Choroid plexus epithelial cell (primary cell): ENCODE results near the gene TMSB15A.
"Not testable (repeated sequence)": the region's sequence is repeated elsewhere in the genome, so short reads cannot be mapped to it uniquely, and the experiment has no call there.

Experiments
- DNase-seq: peaks from one replicate; pipeline ENCODE4 v3.0.0-alpha.2; 2010; ENCODE audit warnings: low read depth
- H3K4me3 ChIP-seq: 2 replicates; pipeline ENCODE4 v1.5.1; 2011; ENCODE audit warnings: low read depth, mild to moderate bottlenecking, control low read depth, low read length, moderate library complexity
- TF ChIP-seq, protein P1 (sequence below): conservative IDR thresholded peaks from 2 replicates; pipeline ENCODE4 v1.5.1; 2011; ENCODE audit warnings: low read depth, mild to moderate bottlenecking, control low read depth, inconsistent platforms, low read length, moderate library complexity

Gene TMSB15A

DNA sequence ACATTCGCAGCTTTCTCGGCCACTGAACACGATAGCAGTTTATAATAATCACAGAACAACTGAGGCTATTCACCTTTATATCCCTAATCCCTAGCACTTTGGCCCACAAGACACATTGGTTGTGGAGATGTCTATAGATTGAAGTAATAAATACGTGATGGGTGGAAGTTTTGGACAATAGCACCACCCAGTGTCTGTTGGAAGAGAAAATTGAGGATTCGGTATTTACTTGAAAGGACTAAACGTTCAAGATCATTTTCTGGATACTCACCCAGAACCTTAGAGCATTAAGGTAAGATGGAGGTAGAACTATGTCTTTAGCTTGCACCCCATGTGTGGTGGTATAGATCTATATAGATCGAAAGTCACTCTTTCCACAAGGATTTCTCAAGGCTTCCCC, 787 bp upstream of the TMSB15A start:
- TF ChIP-seq, protein P1, sequence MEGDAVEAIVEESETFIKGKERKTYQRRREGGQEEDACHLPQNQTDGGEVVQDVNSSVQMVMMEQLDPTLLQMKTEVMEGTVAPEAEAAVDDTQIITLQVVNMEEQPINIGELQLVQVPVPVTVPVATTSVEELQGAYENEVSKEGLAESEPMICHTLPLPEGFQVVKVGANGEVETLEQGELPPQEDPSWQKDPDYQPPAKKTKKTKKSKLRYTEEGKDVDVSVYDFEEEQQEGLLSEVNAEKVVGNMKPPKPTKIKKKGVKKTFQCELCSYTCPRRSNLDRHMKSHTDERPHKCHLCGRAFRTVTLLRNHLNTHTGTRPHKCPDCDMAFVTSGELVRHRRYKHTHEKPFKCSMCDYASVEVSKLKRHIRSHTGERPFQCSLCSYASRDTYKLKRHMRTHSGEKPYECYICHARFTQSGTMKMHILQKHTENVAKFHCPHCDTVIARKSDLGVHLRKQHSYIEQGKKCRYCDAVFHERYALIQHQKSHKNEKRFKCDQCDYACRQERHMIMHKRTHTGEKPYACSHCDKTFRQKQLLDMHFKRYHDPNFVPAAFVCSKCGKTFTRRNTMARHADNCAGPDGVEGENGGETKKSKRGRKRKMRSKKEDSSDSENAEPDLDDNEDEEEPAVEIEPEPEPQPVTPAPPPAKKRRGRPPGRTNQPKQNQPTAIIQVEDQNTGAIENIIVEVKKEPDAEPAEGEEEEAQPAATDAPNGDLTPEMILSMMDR = peak; percentile 21
- no peak overlapping the region for H3K4me3 ChIP-seq

DNA sequence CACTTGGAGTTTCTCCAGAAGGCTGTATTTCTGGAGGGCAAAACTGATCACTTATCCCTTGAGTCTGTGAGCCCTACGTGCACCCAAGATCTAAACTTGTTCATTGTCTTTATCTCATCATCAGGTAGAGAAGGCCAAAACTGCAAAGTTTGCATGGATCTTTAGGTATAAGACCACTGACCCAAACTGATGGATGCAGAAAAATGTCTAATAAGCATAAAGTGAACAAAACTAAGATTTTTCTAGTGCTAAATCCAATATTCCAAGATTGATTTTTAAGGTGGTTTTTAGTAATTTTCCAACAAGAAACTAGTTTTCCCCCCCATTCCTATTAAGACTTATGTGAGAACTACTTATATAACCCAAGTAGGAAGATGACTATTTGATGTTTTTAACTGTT, 2.0 kb downstream of the TMSB15A start:
- TF ChIP-seq, protein P1 = no peak
- H3K4me3 ChIP-seq = no peak overlapping the region
- no peak for DNase-seq

More for the DNA sequence above, 787 bp upstream of the TMSB15A start:
- DNase-seq = peak; percentile 32

DNA sequence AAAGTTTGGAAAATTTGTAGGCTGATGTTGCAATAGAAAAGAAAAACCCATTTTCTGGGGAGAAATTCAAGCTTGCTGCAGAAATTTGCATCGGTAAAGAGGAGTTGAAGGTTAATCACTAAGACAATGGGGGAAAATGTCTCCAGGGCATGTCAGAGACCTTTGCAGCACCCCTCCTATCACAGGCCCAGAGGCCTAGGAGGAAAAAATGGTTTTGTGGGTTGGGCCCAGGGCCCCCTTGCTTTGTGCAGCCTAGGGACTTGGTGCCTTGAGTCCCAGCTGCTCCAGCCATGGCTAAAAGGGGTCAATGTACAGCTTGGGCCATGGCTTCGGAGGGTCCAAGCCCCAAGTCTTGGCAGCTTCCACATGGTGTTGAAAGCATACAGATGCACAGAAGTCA, 17.8 kb downstream of the TMSB15A start:
- DNase-seq = no peak
- H3K4me3 ChIP-seq = no peak overlapping the region
- TF ChIP-seq, protein P1 = no peak

DNA sequence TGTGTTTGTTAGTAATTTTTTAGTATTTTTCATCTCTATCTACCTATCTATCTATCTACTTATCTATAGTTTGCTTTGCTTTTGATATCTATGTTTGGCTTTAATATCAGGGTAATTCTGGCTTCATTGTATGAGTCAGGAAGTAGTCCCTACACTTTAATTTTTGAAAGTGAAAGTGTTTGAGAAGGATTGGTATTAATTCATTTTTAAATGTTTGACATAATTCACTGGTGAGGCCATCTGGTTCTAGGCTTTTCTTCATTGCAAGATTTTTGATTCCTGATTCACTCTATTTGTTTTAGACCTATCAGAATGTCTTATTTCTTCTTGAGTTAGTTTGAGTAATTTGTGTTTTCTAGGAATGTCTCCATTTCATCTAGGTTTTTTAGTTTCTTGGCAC, 24.8 kb downstream of the TMSB15A start:
- H3K4me3 ChIP-seq = no peak overlapping the region
- TF ChIP-seq, protein P1 = no peak
- DNase-seq = peak; percentile 24

DNA sequence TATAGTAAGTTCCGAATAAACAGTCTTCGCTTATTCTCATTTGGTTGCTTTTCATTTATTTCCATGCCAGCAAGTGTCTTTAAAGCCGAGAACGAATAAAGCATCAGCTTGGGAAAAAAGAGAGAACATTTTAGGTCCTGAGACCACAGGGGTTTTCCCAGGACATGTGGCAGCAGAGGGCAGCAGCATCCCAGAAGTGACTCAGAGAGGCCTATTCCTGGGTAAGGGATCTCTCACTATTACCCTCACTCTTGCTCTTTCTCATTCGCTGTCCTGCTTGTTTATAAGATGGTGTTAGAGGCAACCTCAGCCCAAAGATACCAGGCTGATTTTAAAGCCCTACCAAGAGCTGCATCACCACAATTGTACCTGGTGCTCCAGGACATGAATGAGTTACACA, 37.8 kb downstream of the TMSB15A start:
- H3K4me3 ChIP-seq, DNase-seq: not testable (repeated sequence)

DNA sequence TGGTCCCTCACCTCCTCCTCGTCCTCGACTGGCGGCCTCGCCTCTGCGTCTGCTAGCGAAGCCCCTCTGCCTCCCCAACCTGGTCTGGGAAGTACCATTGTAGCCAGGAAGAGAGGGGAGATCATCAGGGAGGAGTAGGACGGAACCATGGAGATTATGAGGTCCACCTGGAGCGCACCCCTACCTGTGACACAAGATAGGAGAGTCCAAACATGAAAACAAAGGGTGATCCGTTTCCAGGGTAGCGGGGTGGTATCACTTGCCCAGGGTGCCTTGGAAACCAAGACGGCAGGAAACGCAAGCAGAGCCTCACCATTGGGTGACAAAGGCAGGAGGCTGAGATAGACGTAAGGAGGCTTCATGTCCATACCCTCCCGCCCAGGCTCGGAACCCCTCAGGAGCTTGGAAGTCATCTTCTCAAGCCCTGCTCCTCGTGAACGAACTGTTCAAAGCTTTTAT, 44.7 kb downstream of the TMSB15A start, which contains the start of gene TCP11X2:
Gene TCP11X2 (minus strand): TSS at position 51 of the 459 bp plus-strand sequence.
- DNase-seq, H3K4me3 ChIP-seq: not testable (repeated sequence)

DNA sequence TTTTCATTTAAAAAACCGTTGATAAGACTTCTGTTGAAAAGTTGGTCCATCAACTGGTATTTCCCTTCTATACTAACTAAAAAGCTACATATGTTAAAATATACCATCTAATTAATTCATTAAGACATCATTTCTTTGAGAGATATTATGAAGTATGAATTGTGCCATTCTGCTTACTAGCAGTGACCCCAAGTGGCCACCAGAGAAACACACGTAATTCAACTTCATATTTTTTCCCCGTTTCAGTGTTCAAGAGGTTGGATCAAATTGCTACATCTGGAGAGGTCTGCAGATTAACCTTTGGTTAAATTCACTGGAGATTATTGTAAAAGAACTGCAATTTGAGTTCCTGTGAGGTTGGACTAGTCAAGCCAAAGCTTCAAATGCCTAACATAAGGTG, 46.3 kb downstream of the TMSB15A start:
- not testable (repeated sequence) for H3K4me3 ChIP-seq, DNase-seq
